Epidermal melanocyte (primary cell): Measurements from ENCODE around the gene HNF1B.

Experiments used
- DNase-seq: peaks from one replicate; pipeline ENCODE4 v3.0.0; 2011; ENCODE audit warnings: low spot score; ENCODE audit not compliant: insufficient read length

HNF1B gene

GRCh38 chr17:37761961-37762360 lies 17.1 kb upstream of the HNF1B start:
- DNase-seq: no peak

- no peak for DNase-seq
Observed at GRCh38 chr17:37761059-37761458, 16.2 kb upstream of the HNF1B start.

- DNase-seq: no peak
Observed at GRCh38 chr17:37759014-37759637, 14.3 kb upstream of the HNF1B start.

GRCh38 chr17:37756051-37756450 lies 11.2 kb upstream of the HNF1B start:
- no peak for DNase-seq

- no peak for DNase-seq
Observed at GRCh38 chr17:37755455-37755854, 10.6 kb upstream of the HNF1B start.

- DNase-seq: no peak
Observed at GRCh38 chr17:37754363-37754762, 9.5 kb upstream of the HNF1B start.

GRCh38 chr17:37752482-37752881 lies 7.6 kb upstream of the HNF1B start:
- DNase-seq: no peak

- no peak for DNase-seq
Observed at GRCh38 chr17:37750768-37751475, 6.1 kb upstream of the HNF1B start.

- no peak for DNase-seq
Observed at GRCh38 chr17:37750292-37750691, 5.4 kb upstream of the HNF1B start.

GRCh38 chr17:37747222-37747621 lies 2.4 kb upstream of the HNF1B start:
- DNase-seq: no peak

GRCh38 chr17:37746617-37747016 lies 1.8 kb upstream of the HNF1B start:
- DNase-seq: no peak

- DNase-seq: no peak
Observed at GRCh38 chr17:37745801-37746426, 1.1 kb upstream of the HNF1B start.

- DNase-seq: no peak
Observed at GRCh38 chr17:37744633-37744927, 279 bp downstream of the HNF1B start.

GRCh38 chr17:37743875-37744632 lies 805 bp downstream of the HNF1B start:
- DNase-seq: no peak

- no peak for DNase-seq
Observed at GRCh38 chr17:37743612-37743874, 1.3 kb downstream of the HNF1B start.

GRCh38 chr17:37742762-37743611 lies 1.9 kb downstream of the HNF1B start:
- no peak for DNase-seq

GRCh38 chr17:37742116-37742761 lies 2.6 kb downstream of the HNF1B start:
- no peak for DNase-seq

- no peak for DNase-seq
Observed at GRCh38 chr17:37741341-37742115, 3.3 kb downstream of the HNF1B start.

- DNase-seq: no peak
Observed at GRCh38 chr17:37740915-37741314, 3.9 kb downstream of the HNF1B start.

- DNase-seq: no peak
Observed at GRCh38 chr17:37737971-37738370, 6.9 kb downstream of the HNF1B start.
